CD4-positive, alpha-beta T cell treated with Interleukin-4 for 1 hour (primary cell): ENCODE results near the gene GNB1.

Source experiments
- DNase-seq, 2 donors: peaks; one replicate each; pipeline ENCODE4 v3.0.0-alpha.2; 2020 to 2022

Gene GNB1

DNA sequence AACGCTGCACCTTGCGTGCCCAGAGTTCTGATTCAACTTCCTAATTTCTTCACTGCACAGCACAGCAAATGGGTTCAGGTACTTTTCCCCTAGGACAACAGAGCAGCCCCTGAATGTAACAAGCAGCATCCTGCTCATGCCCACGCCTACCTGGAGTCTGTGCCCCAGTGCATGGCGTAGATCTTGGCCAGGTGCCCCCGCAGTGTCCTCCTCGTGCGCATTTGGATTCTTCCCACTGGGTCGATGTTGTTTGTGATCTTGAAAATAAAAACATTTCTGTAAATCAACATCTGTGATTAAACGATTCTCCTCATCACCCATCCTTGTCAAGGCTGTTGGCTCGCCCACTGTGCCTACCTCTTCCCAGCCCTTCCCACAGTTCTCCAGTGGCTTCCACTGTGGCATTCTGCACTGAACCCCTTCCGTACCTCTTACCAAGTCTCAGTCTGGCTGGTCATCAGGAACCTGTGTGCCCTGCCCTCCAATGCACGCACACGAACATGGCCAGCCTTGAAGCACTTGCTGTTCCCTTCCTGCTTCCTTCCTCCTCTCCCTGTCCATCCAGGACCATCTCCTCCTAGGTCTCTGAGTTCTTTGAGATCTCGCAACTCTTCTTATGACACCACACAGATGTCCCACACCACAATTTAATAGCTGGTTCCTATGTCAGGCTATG, 75.1 kb downstream of the GNB1 start:
- DNase-seq = no peak

- no peak for DNase-seq
Observed at GRCh38 chr1:1809489-1809888, 81.4 kb downstream of the GNB1 start.

DNA sequence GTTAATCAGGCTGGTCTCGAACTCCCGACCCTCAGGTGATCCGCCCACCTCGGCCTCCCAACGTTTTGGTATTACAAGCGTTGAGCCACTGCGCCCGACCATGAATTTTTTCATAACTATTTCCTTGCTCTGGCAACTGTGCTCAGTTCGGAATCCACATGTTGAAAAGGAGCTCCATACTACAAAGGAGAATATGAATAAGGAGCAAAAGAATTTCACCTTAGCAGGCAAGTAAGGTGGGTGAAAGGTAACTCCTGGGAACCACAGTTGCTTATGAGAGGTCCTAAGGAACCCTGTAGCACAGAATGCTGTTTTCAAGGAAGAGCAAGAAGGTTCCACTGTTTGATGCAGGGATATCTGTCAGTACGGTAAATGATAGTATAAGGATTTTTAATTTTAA, 82.7 kb downstream of the GNB1 start:
- no peak for DNase-seq

GRCh38 chr1:1806890-1807289, 84.0 kb downstream of the GNB1 start:
- no peak for DNase-seq

GRCh38 chr1:1804301-1804700, 86.6 kb downstream of the GNB1 start:
- DNase-seq = no peak

- no peak for DNase-seq
Observed at GRCh38 chr1:1802871-1803270, 88.0 kb downstream of the GNB1 start.

- DNase-seq = no peak
Observed at GRCh38 chr1:1799716-1800115, 91.2 kb downstream of the GNB1 start.

- no peak for DNase-seq
Observed at GRCh38 chr1:1797731-1798341, 93.1 kb downstream of the GNB1 start.

DNA sequence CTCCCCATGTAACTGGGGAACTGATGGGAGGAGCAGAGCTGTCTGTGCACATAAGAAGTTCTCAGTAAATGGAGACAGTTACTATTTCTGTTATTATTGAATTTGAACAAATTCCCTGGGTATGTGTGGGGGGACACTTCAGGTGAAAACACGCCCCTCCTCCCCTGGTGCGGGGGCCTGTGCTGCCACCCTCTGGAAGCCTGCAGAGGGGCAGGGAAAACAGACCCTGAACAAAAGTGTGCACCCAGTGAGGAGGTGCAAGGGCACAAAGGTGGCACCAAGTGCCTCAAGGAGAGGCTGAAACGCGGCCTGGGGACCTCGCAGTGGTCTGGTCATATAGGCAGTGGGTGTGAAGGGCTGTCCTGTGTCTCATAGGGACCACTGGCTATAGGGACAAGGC, 94.4 kb downstream of the GNB1 start:
- peak in 1 of 2 donors; percentile 39 for DNase-seq

- no peak for DNase-seq
Observed at GRCh38 chr1:1794999-1795398, 95.9 kb downstream of the GNB1 start.

GRCh38 chr1:1793481-1794244, 97.2 kb downstream of the GNB1 start:
- DNase-seq = no peak

GRCh38 chr1:1788646-1789431, 102.0 kb downstream of the GNB1 start:
- no peak for DNase-seq

GRCh38 chr1:1788136-1788535, 102.8 kb downstream of the GNB1 start:
- no peak for DNase-seq

DNA sequence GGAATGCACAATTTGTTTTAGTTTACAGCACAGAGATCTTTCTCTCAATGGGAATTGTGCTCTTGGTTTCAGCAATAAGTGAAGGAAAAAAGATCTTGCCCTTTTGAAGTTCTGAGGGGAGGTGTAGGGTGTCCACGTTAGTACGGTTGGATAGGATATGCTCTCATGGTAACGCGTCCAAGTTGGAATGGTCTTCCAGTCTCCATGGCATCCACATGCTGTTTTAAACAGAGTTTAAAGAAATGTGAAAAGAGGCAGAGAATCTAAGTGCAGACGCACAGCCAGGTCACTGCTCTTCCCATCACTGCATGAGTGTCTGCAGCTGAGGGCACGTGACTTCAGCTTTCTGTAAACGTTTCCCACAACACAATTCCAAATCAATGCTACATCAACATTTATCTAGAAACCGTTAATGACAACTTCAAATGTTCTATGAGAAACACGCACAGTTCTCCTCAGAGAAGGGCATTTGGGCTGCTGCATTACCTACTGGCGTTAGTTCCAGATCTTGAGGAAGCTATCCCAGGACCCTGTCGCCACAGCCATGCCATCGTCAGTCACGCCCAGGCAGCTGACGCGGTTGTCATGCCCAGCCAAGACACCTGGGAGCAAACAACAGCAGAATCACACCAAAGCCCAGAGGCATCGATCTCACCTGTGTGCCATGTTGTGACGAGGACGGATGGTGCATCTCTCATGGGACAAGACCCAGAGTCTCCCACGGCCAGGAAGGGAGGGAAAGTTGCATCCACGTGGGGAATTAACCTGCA, 103.9 kb downstream of the GNB1 start:
- DNase-seq = no peak

DNA sequence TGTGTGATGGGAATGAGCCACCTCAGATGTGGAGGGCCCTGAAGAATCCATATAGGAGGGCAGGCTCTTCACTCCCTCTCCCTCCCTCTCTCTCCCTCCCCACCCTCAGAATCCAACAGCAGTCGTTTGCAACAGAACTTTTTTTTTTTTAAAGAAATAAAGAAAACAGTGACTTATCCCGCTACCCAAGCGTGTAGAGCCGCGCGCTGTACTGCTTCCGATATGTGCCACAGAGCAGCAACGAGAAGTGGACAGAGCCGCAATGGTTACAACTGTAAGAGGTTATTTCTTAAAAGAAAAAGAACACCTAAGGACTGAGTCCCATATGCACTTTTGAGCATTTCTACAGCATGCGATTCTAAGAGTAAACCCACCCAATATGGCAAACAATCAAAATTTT, 105.2 kb downstream of the GNB1 start:
- no peak for DNase-seq

- DNase-seq = no peak
Observed at GRCh38 chr1:1784933-1785332, 106.0 kb downstream of the GNB1 start.

DNA sequence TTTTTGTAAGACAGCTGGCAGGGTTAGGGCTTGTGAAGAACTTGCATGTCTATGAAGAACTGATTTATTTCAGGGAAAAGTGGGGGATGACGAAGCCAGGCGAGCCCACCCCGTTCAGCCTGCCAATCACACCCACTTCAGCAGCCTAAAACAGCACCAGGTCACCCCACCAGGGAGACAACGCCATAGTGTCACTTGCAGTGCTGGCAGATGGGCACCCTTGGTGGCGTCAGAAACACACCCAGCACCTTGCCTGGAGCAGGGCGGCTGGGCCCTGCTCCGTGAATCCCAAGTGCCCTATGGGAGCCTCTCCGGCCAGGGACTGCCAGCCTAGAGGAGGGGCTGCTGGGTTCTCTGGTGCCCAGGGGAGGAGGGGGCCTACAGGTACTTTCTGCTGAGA, 107.6 kb downstream of the GNB1 start:
- no peak for DNase-seq

GRCh38 chr1:1782399-1783221, 108.3 kb downstream of the GNB1 start:
- DNase-seq = peak in 1 of 2 donors; percentile 36

- DNase-seq = no peak
Observed at GRCh38 chr1:1781526-1781903, 109.4 kb downstream of the GNB1 start.

GRCh38 chr1:1780598-1781525, 110.0 kb downstream of the GNB1 start:
- DNase-seq = peak in 1 of 2 donors; percentile 1
